ENCODE measurements around the gene DUSP2. TPM values are rescaled to one million over a fixed set of nuclear protein-coding genes. Genes with fewer than 3 reads are reported as not detected.
A peak's percentile ranks its signal among the peaks of the same experiment; 100 is the strongest.
"Not testable (repeated sequence)": the region's sequence is repeated elsewhere in the genome, so short reads cannot be mapped to it uniquely, and the experiment has no call there.

Gene DUSP2
- total RNA-seq, 1 donor from 2014 or later: 1.3 TPM

- no peak for ATAC-seq
Observed at GRCh38 chr2:96164459-96165184, 19.4 kb upstream of the DUSP2 start.

GRCh38 chr2:96163768-96164429 is 18.7 kb upstream of the DUSP2 start:
- no peak for DNase-seq (ENCODE audit: missing footprints)
- ATAC-seq: no peak
- intact Hi-C loops (cut with DNase I): no loop called here

More at GRCh38 chr2:96164459-96165184, 19.4 kb upstream of the DUSP2 start:
- DNase-seq (ENCODE audit: missing footprints): no peak
- intact Hi-C loops (cut with DNase I): no loop called here

- no peak for ATAC-seq
- DNase-seq (ENCODE audit: missing footprints): peak; percentile 40
- intact Hi-C loops (cut with DNase I): no loop called here
Observed at GRCh38 chr2:96163415-96163767, 18.2 kb upstream of the DUSP2 start.

- no peak for ATAC-seq
- intact Hi-C loops (cut with DNase I): no loop called here
- no peak for DNase-seq (ENCODE audit: missing footprints)
Observed at GRCh38 chr2:96161898-96162297, 16.7 kb upstream of the DUSP2 start.

- ATAC-seq; intact Hi-C loops (cut with DNase I); DNase-seq (ENCODE audit: missing footprints): not testable (repeated sequence)
Observed at GRCh38 chr2:96160366-96160765, 15.1 kb upstream of the DUSP2 start.

GRCh38 chr2:96159084-96159830 is 14.0 kb upstream of the DUSP2 start:
- DNase-seq (ENCODE audit: missing footprints) (peak; percentile 28), ATAC-seq (no peak)
- intact Hi-C loops (cut with DNase I): no loop called here

- ATAC-seq: no peak
- intact Hi-C loops (cut with DNase I): no loop called here
- no peak for DNase-seq (ENCODE audit: missing footprints)
Observed at GRCh38 chr2:96158554-96158940, 13.3 kb upstream of the DUSP2 start.

GRCh38 chr2:96157649-96158553 is 12.7 kb upstream of the DUSP2 start:
- DNase-seq (ENCODE audit: missing footprints): no peak
- no peak for ATAC-seq
- intact Hi-C loops (cut with DNase I): no loop called here

- intact Hi-C loops (cut with DNase I): no loop called here
- ATAC-seq: no peak
- DNase-seq (ENCODE audit: missing footprints): no peak
Observed at GRCh38 chr2:96156926-96157648, 11.8 kb upstream of the DUSP2 start.

- intact Hi-C loops (cut with DNase I): no loop called here
- ATAC-seq: no peak
- DNase-seq (ENCODE audit: missing footprints): no peak
Observed at GRCh38 chr2:96156011-96156820, 11.0 kb upstream of the DUSP2 start.

- DNase-seq (ENCODE audit: missing footprints) (no peak), ATAC-seq (no peak)
- intact Hi-C loops (cut with DNase I): no loop called here
Observed at GRCh38 chr2:96154506-96155380, 9.5 kb upstream of the DUSP2 start.

- no peak for ATAC-seq
- DNase-seq (ENCODE audit: missing footprints): no peak
- intact Hi-C loops (cut with DNase I): no loop called here
Observed at GRCh38 chr2:96153991-96154431, 8.8 kb upstream of the DUSP2 start.

GRCh38 chr2:96153291-96153713 is 8.1 kb upstream of the DUSP2 start:
- ATAC-seq (no peak), DNase-seq (ENCODE audit: missing footprints) (no peak)
- intact Hi-C loops (cut with DNase I): no loop called here

- DNase-seq (ENCODE audit: missing footprints) (no peak), ATAC-seq (no peak)
- intact Hi-C loops (cut with DNase I): no loop called here
Observed at GRCh38 chr2:96152304-96153161, 7.3 kb upstream of the DUSP2 start.

GRCh38 chr2:96151595-96152303 is 6.5 kb upstream of the DUSP2 start:
- no peak for DNase-seq (ENCODE audit: missing footprints)
- intact Hi-C loops (cut with DNase I): no loop called here
- no peak for ATAC-seq
